A549 (cell line): ENCODE measurements around the gene COG5. TPM values are rescaled to one million over a fixed set of nuclear protein-coding genes. Genes with fewer than 3 reads are reported as not detected.

Source experiments
- ATAC-seq, 2 experiments: fragments of 200-7000 bp in 1 of 2; fragments of >200 bp in 1 of 2; cut with Nextera tagmentation in 1 of 2; cut with Tn5 transposase in 1 of 2; 3 replicates each; pipeline versions ENCODE4 v1.8.0 to v1.9.1; 2018 to 2020; ENCODE audit warnings: mild to moderate bottlenecking in 1 of 2, moderate library complexity in 1 of 2
- CTCF ChIA-PET: fragments of 300-600 bp; sonication (Branson Sonifier 250); formaldehyde crosslinking; extraction: SDS; loops from one replicate; lab custom pipeline; 2021; ENCODE audit warnings: antibody characterized with exemption, inconsistent platforms; lab: Yijun Ruan, JAX
- POLR2A ChIA-PET: fragments of 350-600 bp; formaldehyde crosslinking; extraction: SDS; loops from one replicate; lab custom pipeline; 2021; ENCODE audit warnings: antibody characterized with exemption, inconsistent platforms; lab: Yijun Ruan, JAX
- DNase-seq, 2 experiments: peaks; one replicate each; pipeline versions ENCODE4 v3.0.0 to v3.0.0-alpha.2; 2011 to 2016; ENCODE audit warnings: low read depth in 1 of 2, low spot score in 1 of 2
- FAIRE-seq: peaks from 2 replicates; lab custom pipeline; 2011; peaks lifted over from hg19 to GRCh38; lab: Jason Lieb, UNC
- H3K27ac ChIP-seq, 2 experiments: fragments of >200 bp; sonication (Bioruptor Twin); formaldehyde crosslinking; 3 replicates each; pipeline ENCODE4 v1.5.1; 2016 to 2017
- H3K4me1 ChIP-seq: fragments of >200 bp; sonication (Bioruptor Twin); formaldehyde crosslinking; 3 replicates; pipeline ENCODE4 v1.6.1; 2016
- H3K4me2 ChIP-seq: fragments of >200 bp; sonication (Bioruptor Twin); formaldehyde crosslinking; 3 replicates; pipeline ENCODE4 v1.6.1; 2016
- H3K4me3 ChIP-seq: fragments of >200 bp; sonication (Bioruptor Twin); formaldehyde crosslinking; 3 replicates; pipeline ENCODE4 v1.5.1; 2016
- H3K9me3 ChIP-seq: fragments of >200 bp; sonication (Bioruptor Twin); formaldehyde crosslinking; 3 replicates; pipeline ENCODE4 v1.6.1; 2016
- BCL3 ChIP-seq: fragments of >200 bp; sonication (Bioruptor Twin); formaldehyde crosslinking; IDR thresholded peaks from 3 replicates; pipeline ENCODE4 v1.6.1; 2016
- CBX8 ChIP-seq: fragments of 200-600 bp; sonication (generic); IDR thresholded peaks from 2 replicates; pipeline ENCODE4 v1.6.1; 2016
- CTCF ChIP-seq: fragments of >200 bp; sonication (Bioruptor Twin); formaldehyde crosslinking; IDR thresholded peaks from 3 replicates; pipeline ENCODE4 v1.5.1; 2016
- E2F6 ChIP-seq: IDR thresholded peaks from 2 replicates; pipeline ENCODE4 v1.6.1; 2012; ENCODE audit warnings: low read depth, borderline replicate concordance
- EP300 ChIP-seq, 2 experiments: fragments of >200 bp; sonication (Bioruptor Twin); formaldehyde crosslinking; IDR thresholded peaks; 2 replicates in 1 of 2; 3 replicates in 1 of 2; pipeline ENCODE4 v1.6.1; 2016 to 2017
- ESRRA ChIP-seq: fragments of 150-350 bp; IDR thresholded peaks from 2 replicates; pipeline ENCODE4 v1.6.1; 2014; ENCODE audit warnings: mild to moderate bottlenecking, low read length, borderline replicate concordance
- FOSB ChIP-seq: fragments of 250-450 bp; sonication (Bioruptor Pico); IDR thresholded peaks from 2 replicates; pipeline ENCODE4 v1.5.0; 2020; ENCODE audit warnings: mild to moderate bottlenecking, moderate library complexity
- FOSL2 ChIP-seq, 2 experiments: fragments of 450-650 bp in 1 of 2; fragments of >200 bp in 1 of 2; sonication (Bioruptor Twin) in 1 of 2; formaldehyde crosslinking; IDR thresholded peaks; 2 replicates each; pipeline versions ENCODE4 v1.5.0 to v1.6.1; 2016 to 2020; ENCODE audit warnings: mild to moderate bottlenecking in 1 of 2, moderate library complexity in 1 of 2
- FOXS1 ChIP-seq: fragments of 250-450 bp; sonication (Bioruptor Pico); IDR thresholded peaks from 2 replicates; pipeline ENCODE4 v1.5.0; 2020; ENCODE audit warnings: mild to moderate bottlenecking, moderate library complexity
- GATA3 ChIP-seq: IDR thresholded peaks from 2 replicates; pipeline ENCODE4 v1.6.1; 2012; ENCODE audit warnings: borderline replicate concordance
- HES2 ChIP-seq: fragments of >200 bp; sonication (Bioruptor Twin); formaldehyde crosslinking; IDR thresholded peaks from 2 replicates; pipeline ENCODE4 v1.6.1; 2016
- HEYL ChIP-seq: fragments of 250-450 bp; sonication (Bioruptor Pico); IDR thresholded peaks from 2 replicates; pipeline ENCODE4 v1.8.0; 2021; ENCODE audit warnings: mild to moderate bottlenecking, moderate library complexity
- HOXA7 ChIP-seq: fragments of 250-450 bp; sonication (Bioruptor Pico); IDR thresholded peaks from 2 replicates; pipeline ENCODE4 v1.5.0; 2020; ENCODE audit warnings: mild to moderate bottlenecking, moderate library complexity
- HOXB13 ChIP-seq: fragments of 250-450 bp; sonication (Bioruptor Pico); IDR thresholded peaks from 2 replicates; pipeline ENCODE4 v1.5.0; 2020; ENCODE audit warnings: low read depth, mild to moderate bottlenecking, moderate library complexity
- KDM1A ChIP-seq: fragments of 200-600 bp; sonication (generic); IDR thresholded peaks from 2 replicates; pipeline ENCODE4 v1.6.1; 2016; ENCODE audit warnings: low read depth, mild to moderate bottlenecking
- MAZ ChIP-seq: fragments of 150-350 bp; IDR thresholded peaks from 2 replicates; pipeline ENCODE4 v1.6.1; 2014; ENCODE audit warnings: antibody characterized with exemption, low read depth, low read length, borderline replicate concordance
- RAD21 ChIP-seq, 2 experiments: fragments of >200 bp in 1 of 2; sonication (Bioruptor Twin) in 1 of 2; formaldehyde crosslinking in 1 of 2; IDR thresholded peaks in 1 of 2; conservative IDR thresholded peaks in 1 of 2; 2 replicates in 1 of 2; 3 replicates in 1 of 2; pipeline ENCODE4 v1.6.1; 2012 to 2018; ENCODE audit warnings: inconsistent platforms in 1 of 2
- RARB ChIP-seq: fragments of 250-450 bp; sonication (Bioruptor Pico); IDR thresholded peaks from 2 replicates; pipeline ENCODE4 v1.8.0; 2021; ENCODE audit warnings: mild to moderate bottlenecking, moderate library complexity
- SMC3 ChIP-seq: fragments of >200 bp; sonication (Bioruptor Twin); formaldehyde crosslinking; IDR thresholded peaks from 3 replicates; pipeline ENCODE4 v1.6.1; 2018; ENCODE audit warnings: inconsistent platforms
- USF2 ChIP-seq: fragments of 450-650 bp; IDR thresholded peaks from 2 replicates; pipeline ENCODE4 v1.6.1; 2014; ENCODE audit warnings: antibody characterized with exemption
- ZFP36 ChIP-seq: fragments of 450-650 bp; IDR thresholded peaks from 2 replicates; pipeline ENCODE4 v1.6.1; 2014; ENCODE audit warnings: borderline replicate concordance; ENCODE audit not compliant: partially characterized antibody
- ZNF302 ChIP-seq: fragments of 250-450 bp; sonication (Bioruptor Pico); IDR thresholded peaks from 2 replicates; pipeline ENCODE4 v1.9.0; 2021; ENCODE audit warnings: inconsistent platforms, mild to moderate bottlenecking, moderate library complexity
- ZSCAN20 ChIP-seq: fragments of 250-450 bp; sonication (Bioruptor Pico); IDR thresholded peaks from 2 replicates; pipeline ENCODE4 v1.8.0; 2022; ENCODE audit warnings: mild to moderate bottlenecking, moderate library complexity
- WGBS: methylation state at CpG from one replicate; pipeline ENCODE4 v1.1.6; 2017; ENCODE audit errors: missing lambda C conversion rate; 5-methylcytosine and 5-hydroxymethylcytosine counted together
- polyA plus RNA-seq, 4 experiments: library from polyadenylated mRNA; depleted of rRNA in 3 of 4; stranded (reverse); fragments of >200 nt; fragmentation: RNase III in 1 of 4; extraction: RNeasy Plus Mini Kit Qiagen cat#74134 plus additional on column Dnase treatment in 1 of 4; gene quantifications; 2 replicates in 3 of 4; 3 replicates in 1 of 4; pipeline ENCODE4 v1.2.3, GENCODE V29; 2011 to 2017

The COG5 gene
- polyA plus RNA-seq, 2 of the 4 experiments (the other 2 are of a cell fraction), result 22.5 to 44.0 TPM

- FAIRE-seq (no peak), ATAC-seq (no peak)
- WGBS, result 55% methylated on average over 5 of the region's 5 CpGs
- no peak overlapping the region for H3K4me2 ChIP-seq
- H3K4me3 ChIP-seq, result no peak overlapping the region
- no peak overlapping the region for H3K27ac ChIP-seq
- POLR2A ChIA-PET, result no interaction called here
- TF ChIP-seq FOSL2 (IDR thresholded peaks at IDR 0.05) (no peak), FOSL2 (CRISPR knock-in tag; IDR thresholded peaks at IDR 0.05) (peak; percentile 49; the same call in 1 of the 2 replicates), ESRRA (no peak)
- TF ChIP-seq, all 56 proteins: peak for 1
- 0 out of 3 replicates have a peak, but pooled peaks cover 5% of the 10 kb centered on the region for H3K4me1 ChIP-seq
- no peak for DNase-seq
- CTCF ChIA-PET, result interaction anchor here (0.6 to 2.4 kb wide), 3 partner anchors 9 to 495 kb away, joined by 3 to 13 read pairs (median 3); no protein-coding TSS in a partner anchor
- H3K9me3 ChIP-seq, result no peaks in the 10 kb centered on the region
Observed at GRCh38 chr7:107162475-107162874, 401.2 kb downstream of the COG5 start.

- Histone ChIP-seq H3K4me2 (no peak overlapping the region), H3K27ac (no peak overlapping the region), H3K4me1 (0 out of 3 replicates have a peak, but pooled peaks cover 1% of the 10 kb centered on the region), H3K4me3 (no peak overlapping the region), H3K9me3 (no peaks in the 10 kb centered on the region)
- CTCF ChIA-PET, result interaction anchor here (1.2 to 2.4 kb wide), 2 partner anchors 10 to 11 kb away, joined by 3 to 13 read pairs; no protein-coding TSS in a partner anchor
- POLR2A ChIA-PET, result no interaction called here
- TF ChIP-seq KDM1A (no peak), ZSCAN20 (CRISPR knock-in tag) (no peak), RAD21 (conservative IDR thresholded peaks at IDR 0.05 in 1 of 2, IDR thresholded peaks at IDR 0.05 in 1 of 2) (no peak), HOXB13 (CRISPR knock-in tag) (no peak)
- WGBS, result 61% methylated on average over 3 of the region's 3 CpGs
- peak; percentile 49 for FAIRE-seq
- ATAC-seq, result no peak
- no peak for DNase-seq
Observed at GRCh38 chr7:107161415-107161814, 402.3 kb downstream of the COG5 start.

GRCh38 chr7:107160389-107160788, 403.3 kb downstream of the COG5 start:
- FAIRE-seq (no peak), DNase-seq (no peak), ATAC-seq (no peak)
- Histone ChIP-seq H3K27ac (no peak overlapping the region), H3K4me1 (no peaks in the 10 kb centered on the region), H3K9me3 (no peaks in the 10 kb centered on the region), H3K4me2 (no peak overlapping the region), H3K4me3 (no peak overlapping the region)
- 62% methylated on average over 2 of the region's 2 CpGs for WGBS
- TF ChIP-seq CTCF (no peak), EP300 (IDR thresholded peaks at IDR 0.05) (no peak), HEYL (CRISPR knock-in tag) (no peak), MAZ (no peak), BCL3 (no peak), E2F6 (no peak), RARB (no peak), SMC3 (no peak), FOXS1 (CRISPR knock-in tag) (no peak), CBX8 (no peak), ZFP36 (no peak), GATA3 (no peak), HOXA7 (CRISPR knock-in tag) (no peak), ZNF302 (CRISPR knock-in tag) (no peak), HES2 (no peak), USF2 (no peak), FOSB (CRISPR knock-in tag) (no peak)
- ChIA-PET CTCF (no interaction called here), POLR2A (no interaction called here)
